ENCODE results near the gene CAV3. TPM values are rescaled to one million over a fixed set of nuclear protein-coding genes. Genes with fewer than 3 reads are reported as not detected.
"Not testable (repeated sequence)": the region's sequence is repeated elsewhere in the genome, so short reads cannot be mapped to it uniquely, and the experiment has no call there.

Gene CAV3
- not detected for total RNA-seq
- total RNA-seq (2013) = 0.07 TPM
- total RNA-seq = 0 to 0.07 (median 0) reads per million in 29 experiments

DNA sequence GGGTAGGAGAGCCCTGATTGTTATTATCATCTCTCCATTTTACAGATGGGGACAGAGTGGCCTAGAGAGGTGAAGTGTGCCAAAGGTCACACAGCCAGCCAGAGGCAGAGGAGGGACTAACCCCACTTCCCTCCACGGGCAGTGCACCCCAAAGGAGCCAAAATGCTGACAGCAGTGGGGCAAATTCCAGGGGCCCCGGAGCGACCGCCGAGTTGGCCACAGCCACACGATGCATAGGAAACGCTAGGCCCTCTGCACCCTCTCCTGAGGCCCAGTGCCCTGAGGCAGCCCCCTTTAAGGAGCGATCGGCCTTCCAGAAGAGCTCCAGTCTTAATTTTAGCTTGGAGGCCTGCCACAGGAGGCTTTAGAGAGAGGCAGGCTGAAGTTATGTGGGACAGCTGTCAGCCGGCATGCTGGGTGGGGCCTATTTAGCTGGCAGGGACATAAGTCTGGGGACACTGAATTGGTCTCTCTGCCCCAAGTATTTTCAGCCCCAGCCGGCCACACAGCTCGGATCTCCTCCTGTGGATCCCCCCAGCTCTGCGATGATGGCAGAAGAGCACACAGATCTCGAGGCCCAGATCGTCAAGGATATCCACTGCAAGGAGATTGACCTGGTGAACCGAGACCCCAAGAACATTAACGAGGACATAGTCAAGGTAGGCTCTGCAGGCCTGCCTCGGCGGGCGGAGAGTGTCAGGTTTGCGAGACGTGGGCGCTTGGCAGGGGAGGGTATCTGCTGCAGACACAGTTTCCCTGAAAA, at the start of gene CAV3:
Gene CAV3 (plus strand): TSS at position 471 of the 763 bp plus-strand sequence. CDS start 75 bp downstream, at position 546.
- Histone ChIP-seq H3K27ac (ENCODE audit: low read length) (no peak within 1 kb of the TSS), H3K9me3 (no peaks in the 10 kb centered on the region), H3K4me1 (ENCODE audit: control insufficient read depth in 1 of 2, extremely low read depth in 1 of 2, insufficient read depth in 2 of 2, low read length in 2 of 2) (no peaks in the 10 kb centered on the region), H3K27me3 (replicated peaks in 1 of 2; ENCODE audit: control insufficient read depth in 2 of 2, extremely low read depth in 1 of 2, insufficient read depth in 2 of 2, low read length in 1 of 2) (peaks cover 0 to 20% of the 10 kb centered on the region in 2 experiments), H3K36me3 (ENCODE audit: control insufficient read depth in 2 of 2, extremely low read depth in 1 of 2, insufficient read depth in 1 of 2, low read length in 1 of 2) (no peaks in the 10 kb centered on the region), H3K4me3 (ENCODE audit: control insufficient read depth in 1 of 2, extremely low read depth in 1 of 2, low read length in 1 of 2) (no peak within 1 kb of the TSS)
- Mint-ChIP-seq H3K4me3 (no peak within 1 kb of the TSS), H3K27me3 (peaks cover 3 to 7% of the 10 kb centered on the region in 2 donors), H3K4me1 (no peaks in the 10 kb centered on the region), H3K9me3 (no peaks in the 10 kb centered on the region), H3K27ac (no peak within 1 kb of the TSS), H3K36me3 (no peaks in the 10 kb centered on the region)
- CTCF ChIA-PET = no interaction called here
- DNase-seq = no peak
- POLR2A ChIA-PET = no interaction called here
- WGBS (ENCODE audit: insufficient coverage) = 87% methylated on average over 15 of the region's 23 CpGs
- ATAC-seq (replicated peaks in 1 of 4) = no peak

DNA sequence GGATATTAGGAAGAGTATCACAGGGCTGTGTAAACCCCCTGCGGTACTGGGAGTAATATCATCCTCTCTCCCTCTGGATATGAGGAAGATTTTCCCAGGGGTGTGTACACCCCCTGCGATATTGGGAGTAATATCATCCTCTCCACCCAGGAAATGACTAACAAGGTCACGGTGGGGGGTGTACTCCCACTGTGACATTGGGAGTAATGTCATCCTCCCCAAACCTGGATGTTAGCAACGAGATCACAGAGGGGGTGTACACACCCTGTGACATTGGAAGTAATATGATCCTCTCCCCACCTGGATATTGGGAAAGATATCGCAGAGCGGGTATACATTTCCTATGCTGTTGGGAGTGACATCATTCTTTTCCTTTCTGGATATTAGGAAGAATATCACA, 48.6 kb upstream of the CAV3 start:
- H3K36me3 Mint-ChIP-seq, H3K27me3 Mint-ChIP-seq: not testable (repeated sequence)

DNA sequence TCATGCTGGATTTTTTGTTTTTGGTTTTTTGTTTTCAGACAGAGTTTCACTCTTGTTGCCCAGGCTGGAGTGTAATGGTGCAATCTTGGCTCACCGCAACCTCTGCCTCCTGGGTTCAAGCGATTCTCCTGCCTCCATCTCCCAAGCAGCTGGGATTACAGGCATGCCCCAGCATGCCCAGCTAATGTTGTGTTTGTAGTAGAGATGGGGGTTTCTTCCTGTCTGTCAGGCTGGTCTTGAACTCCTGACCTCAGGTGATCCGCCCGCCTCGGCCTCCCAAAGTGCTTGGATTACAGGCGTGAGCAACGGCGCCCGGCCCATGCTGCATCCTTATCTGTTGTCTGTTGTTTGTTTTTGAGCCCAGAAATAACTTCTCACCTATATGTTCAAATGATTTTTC, 42.3 kb upstream of the CAV3 start:
- H3K27ac ChIP-seq (ENCODE audit: low read length); H3K27me3 ChIP-seq (replicated peaks in 1 of 2; ENCODE audit: control insufficient read depth in 2 of 2, extremely low read depth in 1 of 2, insufficient read depth in 2 of 2, low read length in 1 of 2); H3K9me3 Mint-ChIP-seq; DNase-seq; H3K27me3 Mint-ChIP-seq; ATAC-seq (replicated peaks in 1 of 4); H3K27ac Mint-ChIP-seq; H3K4me3 Mint-ChIP-seq; H3K36me3 Mint-ChIP-seq; H3K4me1 ChIP-seq (ENCODE audit: control insufficient read depth in 1 of 2, extremely low read depth in 1 of 2, insufficient read depth in 2 of 2, low read length in 2 of 2); H3K9me3 ChIP-seq; POLR2A ChIA-PET; H3K4me3 ChIP-seq (ENCODE audit: control insufficient read depth in 1 of 2, extremely low read depth in 1 of 2, low read length in 1 of 2); CTCF ChIA-PET; H3K36me3 ChIP-seq (ENCODE audit: control insufficient read depth in 2 of 2, extremely low read depth in 1 of 2, insufficient read depth in 1 of 2, low read length in 1 of 2); H3K4me1 Mint-ChIP-seq: not testable (repeated sequence)
- WGBS (ENCODE audit: insufficient coverage) = no CpG with 5 or more reads among the region's 9 CpGs

More for the DNA sequence above, 48.6 kb upstream of the CAV3 start:
- H3K9me3 ChIP-seq; H3K36me3 ChIP-seq (ENCODE audit: control insufficient read depth in 2 of 2, extremely low read depth in 1 of 2, insufficient read depth in 1 of 2, low read length in 1 of 2); DNase-seq; CTCF ChIA-PET; H3K4me1 Mint-ChIP-seq; POLR2A ChIA-PET; H3K4me1 ChIP-seq (ENCODE audit: control insufficient read depth in 1 of 2, extremely low read depth in 1 of 2, insufficient read depth in 2 of 2, low read length in 2 of 2); ATAC-seq (replicated peaks in 1 of 4); H3K27me3 ChIP-seq (replicated peaks in 1 of 2; ENCODE audit: control insufficient read depth in 2 of 2, extremely low read depth in 1 of 2, insufficient read depth in 2 of 2, low read length in 1 of 2); H3K4me3 Mint-ChIP-seq; H3K4me3 ChIP-seq (ENCODE audit: control insufficient read depth in 1 of 2, extremely low read depth in 1 of 2, low read length in 1 of 2); H3K27ac Mint-ChIP-seq; H3K27ac ChIP-seq (ENCODE audit: low read length); H3K9me3 Mint-ChIP-seq: not testable (repeated sequence)
- no CpG with 5 or more reads among the region's 6 CpGs for WGBS (ENCODE audit: insufficient coverage)

DNA sequence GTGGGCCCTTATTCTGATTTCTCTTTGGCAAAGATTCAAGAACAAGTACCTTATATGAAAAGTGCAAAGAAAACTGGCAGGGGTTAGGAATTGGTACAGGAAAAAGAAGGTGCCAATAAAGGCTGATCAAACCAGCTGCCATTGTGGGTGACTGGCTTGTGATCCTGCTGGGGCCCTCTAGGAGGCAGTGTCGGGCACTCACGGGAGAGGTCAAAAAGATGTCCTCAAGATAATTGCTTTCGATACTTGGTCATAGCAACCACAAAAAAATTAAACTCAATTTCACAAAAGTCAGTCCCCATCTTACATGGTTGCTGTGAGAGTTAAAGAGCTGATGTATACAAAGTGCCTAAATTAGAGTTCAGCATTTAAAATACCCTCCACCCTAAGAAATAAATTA, 31.0 kb upstream of the CAV3 start:
- Mint-ChIP-seq H3K4me1 (no peaks in the 10 kb centered on the region), H3K9me3 (peaks cover 7 to 10% (median 9%) of the 10 kb centered on the region in 3 donors), H3K27me3 (no peaks in the 10 kb centered on the region), H3K36me3 (no peaks in the 10 kb centered on the region), H3K4me3 (no peak overlapping the region), H3K27ac (no peak overlapping the region)
- Histone ChIP-seq H3K27ac (ENCODE audit: low read length) (no peak overlapping the region), H3K27me3 (replicated peaks in 1 of 2; ENCODE audit: control insufficient read depth in 2 of 2, extremely low read depth in 1 of 2, insufficient read depth in 2 of 2, low read length in 1 of 2) (no peaks in the 10 kb centered on the region), H3K4me3 (ENCODE audit: control insufficient read depth in 1 of 2, extremely low read depth in 1 of 2, low read length in 1 of 2) (no peak overlapping the region), H3K36me3 (ENCODE audit: control insufficient read depth in 2 of 2, extremely low read depth in 1 of 2, insufficient read depth in 1 of 2, low read length in 1 of 2) (no peaks in the 10 kb centered on the region), H3K9me3 (peaks cover 2% of the 10 kb centered on the region), H3K4me1 (ENCODE audit: control insufficient read depth in 1 of 2, extremely low read depth in 1 of 2, insufficient read depth in 2 of 2, low read length in 2 of 2) (no peaks in the 10 kb centered on the region)
- ChIA-PET CTCF (no interaction called here), POLR2A (no interaction called here)
- no peak for DNase-seq
- ATAC-seq (replicated peaks in 1 of 4) = no peak
- no CpG with 5 or more reads among the region's 3 CpGs for WGBS (ENCODE audit: insufficient coverage)

DNA sequence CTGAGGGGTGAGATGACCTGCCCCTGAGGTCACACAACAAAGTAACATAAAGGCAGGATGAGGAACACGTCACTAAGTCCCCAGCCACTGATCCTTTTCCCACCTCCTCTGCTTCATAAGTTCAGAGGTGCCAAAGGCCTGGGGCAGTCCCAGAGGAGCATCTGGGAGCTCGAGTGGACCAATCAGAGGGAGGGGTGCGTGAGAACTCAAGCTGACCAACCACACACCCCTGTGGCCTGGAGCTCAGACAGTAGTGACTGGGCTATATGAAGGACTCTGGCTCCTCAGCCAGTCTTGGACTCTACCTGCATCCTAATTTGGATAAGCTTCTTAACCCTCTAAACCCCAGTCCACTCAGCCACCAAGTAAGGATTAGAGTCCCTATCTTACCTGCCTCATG, 28.0 kb upstream of the CAV3 start:
- Histone ChIP-seq H3K4me1 (ENCODE audit: control insufficient read depth in 1 of 2, extremely low read depth in 1 of 2, insufficient read depth in 2 of 2, low read length in 2 of 2) (no peaks in the 10 kb centered on the region), H3K4me3 (ENCODE audit: control insufficient read depth in 1 of 2, extremely low read depth in 1 of 2, low read length in 1 of 2) (no peak overlapping the region), H3K27ac (ENCODE audit: low read length) (no peak overlapping the region), H3K27me3 (replicated peaks in 1 of 2; ENCODE audit: control insufficient read depth in 2 of 2, extremely low read depth in 1 of 2, insufficient read depth in 2 of 2, low read length in 1 of 2) (peaks cover 0 to 2% of the 10 kb centered on the region in 2 experiments), H3K9me3 (no peaks in the 10 kb centered on the region), H3K36me3 (ENCODE audit: control insufficient read depth in 2 of 2, extremely low read depth in 1 of 2, insufficient read depth in 1 of 2, low read length in 1 of 2) (no peaks in the 10 kb centered on the region)
- Mint-ChIP-seq H3K4me3 (no peak overlapping the region), H3K9me3 (peaks cover 7 to 10% (median 7%) of the 10 kb centered on the region in 3 donors), H3K4me1 (no peaks in the 10 kb centered on the region), H3K27me3 (peaks cover 0 to 2% of the 10 kb centered on the region in 2 donors), H3K27ac (no peak overlapping the region), H3K36me3 (no peaks in the 10 kb centered on the region)
- ATAC-seq (replicated peaks in 1 of 4) (no peak), DNase-seq (no peak)
- POLR2A ChIA-PET = interaction anchor here in 1 of 2 donors (0.5 kb wide), 1 partner anchor 986 kb away, joined by 11 read pairs; no protein-coding TSS in a partner anchor
- 13% methylated on average over 1 of the region's 3 CpGs for WGBS (ENCODE audit: insufficient coverage)
- CTCF ChIA-PET = no interaction called here

DNA sequence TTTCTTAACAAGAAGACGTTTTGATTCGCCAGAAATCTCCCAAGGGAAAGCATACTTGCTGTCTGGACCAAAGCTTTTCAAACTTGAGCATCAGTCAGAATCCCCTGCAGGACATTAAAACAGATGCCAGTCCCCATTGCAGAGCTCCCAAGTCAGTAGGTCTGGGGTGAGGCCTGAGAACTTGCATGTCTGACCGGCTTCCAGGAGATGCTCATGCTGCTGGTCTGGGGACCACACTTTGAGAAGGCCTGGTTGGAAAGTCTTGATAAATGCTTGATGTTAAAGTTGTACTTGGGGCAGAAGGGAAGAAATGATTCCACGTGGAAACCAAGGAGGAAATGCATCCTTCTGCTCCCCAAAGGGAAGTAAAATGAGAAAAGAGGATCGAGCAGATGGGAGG, 24.3 kb upstream of the CAV3 start:
- CTCF ChIA-PET = no interaction called here
- no peak overlapping the region for H3K4me3 Mint-ChIP-seq
- peaks cover 0 to 4% of the 10 kb centered on the region in 2 donors for H3K27me3 Mint-ChIP-seq
- Histone ChIP-seq H3K36me3 (ENCODE audit: control insufficient read depth in 2 of 2, extremely low read depth in 1 of 2, insufficient read depth in 1 of 2, low read length in 1 of 2) (no peaks in the 10 kb centered on the region), H3K27ac (ENCODE audit: low read length) (no peak overlapping the region), H3K4me3 (ENCODE audit: control insufficient read depth in 1 of 2, extremely low read depth in 1 of 2, low read length in 1 of 2) (no peak overlapping the region), H3K4me1 (ENCODE audit: control insufficient read depth in 1 of 2, extremely low read depth in 1 of 2, insufficient read depth in 2 of 2, low read length in 2 of 2) (no peaks in the 10 kb centered on the region), H3K27me3 (replicated peaks in 1 of 2; ENCODE audit: control insufficient read depth in 2 of 2, extremely low read depth in 1 of 2, insufficient read depth in 2 of 2, low read length in 1 of 2) (peaks cover 0 to 12% of the 10 kb centered on the region in 2 experiments), H3K9me3 (no peaks in the 10 kb centered on the region)
- H3K4me1 Mint-ChIP-seq = no peaks in the 10 kb centered on the region
- 92% methylated on average over 2 of the region's 5 CpGs for WGBS (ENCODE audit: insufficient coverage)
- peaks cover 4 to 6% (median 4%) of the 10 kb centered on the region in 3 donors for H3K9me3 Mint-ChIP-seq
- ATAC-seq (replicated peaks in 1 of 4) = no peak
- no peak overlapping the region for H3K27ac Mint-ChIP-seq
- no peaks in the 10 kb centered on the region for H3K36me3 Mint-ChIP-seq
- no peak for DNase-seq
- POLR2A ChIA-PET = no interaction called here
